ENCODE data around the gene KIF12.
A peak's percentile ranks its signal among the peaks of the same experiment; 100 is the strongest.

KIF12 gene

GRCh38 chr9:114075602-114076001 is 23.5 kb downstream of the KIF12 start:
- ATAC-seq (ENCODE audit: low read depth) (no peak), DNase-seq (ENCODE audit: low spot score) (no peak)
- Histone ChIP-seq H3K4me1 (ENCODE audit: insufficient read depth, poor library complexity, severe bottlenecking) (no peaks in the 10 kb centered on the region), H3K9me3 (ENCODE audit: severe bottlenecking) (no peaks in the 10 kb centered on the region), H3K36me3 (ENCODE audit: low read depth) (no peaks in the 10 kb centered on the region), H3K27ac (ENCODE audit: poor library complexity, severe bottlenecking) (no peak overlapping the region), H3K27me3 (ENCODE audit: insufficient read depth, poor library complexity, severe bottlenecking) (no peaks in the 10 kb centered on the region), H3K4me3 (ENCODE audit: severe bottlenecking) (no peak overlapping the region)
- no peak for TF ChIP-seq CTCF (IDR thresholded peaks at IDR 0.05; ENCODE audit: poor library complexity, severe bottlenecking)

- ATAC-seq (ENCODE audit: low read depth) (peak; percentile 13; the same call in 1 of the 3 replicates), DNase-seq (ENCODE audit: low spot score) (no peak)
- Histone ChIP-seq H3K4me1 (ENCODE audit: insufficient read depth, poor library complexity, severe bottlenecking) (no peaks in the 10 kb centered on the region), H3K27ac (ENCODE audit: poor library complexity, severe bottlenecking) (no peak overlapping the region), H3K36me3 (ENCODE audit: low read depth) (no peaks in the 10 kb centered on the region), H3K27me3 (ENCODE audit: insufficient read depth, poor library complexity, severe bottlenecking) (no peaks in the 10 kb centered on the region), H3K9me3 (ENCODE audit: severe bottlenecking) (no peaks in the 10 kb centered on the region), H3K4me3 (ENCODE audit: severe bottlenecking) (no peak overlapping the region)
- no peak for TF ChIP-seq CTCF (IDR thresholded peaks at IDR 0.05; ENCODE audit: poor library complexity, severe bottlenecking)
Observed at GRCh38 chr9:114072184-114073140, 26.6 kb downstream of the KIF12 start.

GRCh38 chr9:114071197-114071795 is 27.8 kb downstream of the KIF12 start:
- Histone ChIP-seq H3K27me3 (ENCODE audit: insufficient read depth, poor library complexity, severe bottlenecking) (no peaks in the 10 kb centered on the region), H3K36me3 (ENCODE audit: low read depth) (no peaks in the 10 kb centered on the region), H3K4me1 (ENCODE audit: insufficient read depth, poor library complexity, severe bottlenecking) (no peaks in the 10 kb centered on the region), H3K9me3 (ENCODE audit: severe bottlenecking) (no peaks in the 10 kb centered on the region), H3K4me3 (ENCODE audit: severe bottlenecking) (no peak overlapping the region), H3K27ac (ENCODE audit: poor library complexity, severe bottlenecking) (no peak overlapping the region)
- TF ChIP-seq CTCF (IDR thresholded peaks at IDR 0.05; ENCODE audit: poor library complexity, severe bottlenecking) = no peak
- ATAC-seq (ENCODE audit: low read depth) (0 out of 3 replicates have a peak, but pooled peaks have one; percentile 33), DNase-seq (ENCODE audit: low spot score) (no peak)

- no peaks in the 10 kb centered on the region for H3K36me3 ChIP-seq (ENCODE audit: low read depth)
- no peaks in the 10 kb centered on the region for H3K9me3 ChIP-seq (ENCODE audit: severe bottlenecking)
- no peak for TF ChIP-seq CTCF (IDR thresholded peaks at IDR 0.05; ENCODE audit: poor library complexity, severe bottlenecking)
- peak; percentile 51 for DNase-seq (ENCODE audit: low spot score)
- no peaks in the 10 kb centered on the region for H3K27me3 ChIP-seq (ENCODE audit: insufficient read depth, poor library complexity, severe bottlenecking)
- no peak overlapping the region for H3K4me3 ChIP-seq (ENCODE audit: severe bottlenecking)
- no peak for ATAC-seq (ENCODE audit: low read depth)
- no peak overlapping the region for H3K27ac ChIP-seq (ENCODE audit: poor library complexity, severe bottlenecking)
- H3K4me1 ChIP-seq (ENCODE audit: insufficient read depth, poor library complexity, severe bottlenecking) = no peaks in the 10 kb centered on the region
Observed at GRCh38 chr9:114070188-114071103, 28.6 kb downstream of the KIF12 start.

Data from RWPE2 (cell line).